ENCODE measurements around the gene TMEM252.

Gene TMEM252

DNA sequence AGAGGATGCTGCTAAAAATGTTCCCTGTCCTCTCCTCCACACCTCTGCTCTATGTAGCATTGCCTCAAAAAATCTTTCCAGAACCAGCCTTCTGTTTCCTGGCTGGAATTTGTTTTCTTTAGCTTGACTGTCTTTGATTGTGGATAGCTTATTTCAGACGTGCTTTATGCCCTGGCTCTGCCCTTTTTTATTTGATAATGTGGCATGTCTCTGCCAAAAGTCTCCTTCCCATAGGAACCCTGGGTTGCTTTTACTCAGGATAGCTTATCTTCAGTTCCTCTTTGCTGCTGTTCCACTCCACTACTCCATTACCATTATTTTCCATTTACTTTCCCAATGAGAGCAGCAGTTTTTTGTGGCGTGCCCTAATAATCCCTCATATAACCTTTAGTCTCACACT is 885 bp upstream of the TMEM252 start:
- DNase-seq (ENCODE audit: low read depth): no peak

DNA sequence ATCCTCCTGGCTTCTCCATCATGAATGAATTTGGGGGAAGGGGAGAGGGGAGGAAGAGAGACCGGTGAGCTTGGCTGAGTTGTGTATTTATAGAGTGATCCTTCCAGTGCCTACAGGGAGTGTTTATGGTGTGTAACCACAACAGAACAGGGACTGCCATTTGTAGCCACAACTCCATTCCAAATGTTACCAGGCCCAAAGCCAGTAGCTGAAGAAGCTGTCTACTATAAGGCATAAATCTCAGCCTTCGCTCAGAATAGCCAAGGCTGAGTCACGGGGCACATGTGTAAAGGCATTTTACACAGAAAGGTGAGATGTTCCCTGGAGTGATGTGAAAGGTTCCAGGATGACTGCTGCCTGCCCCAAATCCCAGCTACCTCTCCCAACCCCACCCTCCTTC is 2.5 kb downstream of the TMEM252 start:
- no peak for DNase-seq (ENCODE audit: low read depth)

GRCh38 chr9:68537616-68537880 is 3.1 kb downstream of the TMEM252 start:
- no peak for DNase-seq (ENCODE audit: low read depth)

DNA sequence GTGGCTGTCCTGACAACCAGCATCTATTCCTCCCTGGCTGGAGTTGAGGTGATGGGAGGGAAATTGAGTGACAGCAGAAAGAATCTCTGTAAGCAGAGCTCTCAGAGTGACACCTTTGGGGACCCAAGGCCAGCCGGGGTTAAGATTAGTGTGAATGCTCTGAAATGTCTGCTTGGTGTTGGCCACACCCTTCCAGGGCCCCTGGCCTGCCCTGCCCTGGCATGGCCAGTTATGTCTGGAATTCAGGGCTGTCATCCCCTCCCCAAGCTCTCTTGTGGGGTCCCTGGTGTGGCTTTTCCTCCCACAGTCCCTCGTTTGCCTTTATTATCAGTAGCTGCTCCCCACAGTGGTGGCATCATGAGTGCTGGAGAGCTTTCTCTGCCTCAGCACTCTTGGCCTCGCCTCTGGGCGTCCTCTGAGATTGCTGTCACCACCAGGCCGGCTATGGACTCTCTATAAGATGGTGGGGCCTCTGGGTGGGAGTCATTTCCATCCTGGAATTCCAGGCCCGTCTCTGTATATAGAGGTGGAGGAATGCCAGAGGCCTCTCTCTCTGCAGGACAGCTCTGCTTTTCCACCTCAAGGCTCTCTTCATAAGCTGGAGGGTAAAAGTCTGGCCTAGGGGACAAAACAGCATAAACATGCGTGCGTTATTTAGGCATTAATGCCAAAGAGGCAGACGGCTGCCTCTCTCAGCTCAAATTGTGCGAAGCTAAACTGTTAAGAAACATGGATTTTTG is 3.6 kb downstream of the TMEM252 start:
- no peak for DNase-seq (ENCODE audit: low read depth)

DNA sequence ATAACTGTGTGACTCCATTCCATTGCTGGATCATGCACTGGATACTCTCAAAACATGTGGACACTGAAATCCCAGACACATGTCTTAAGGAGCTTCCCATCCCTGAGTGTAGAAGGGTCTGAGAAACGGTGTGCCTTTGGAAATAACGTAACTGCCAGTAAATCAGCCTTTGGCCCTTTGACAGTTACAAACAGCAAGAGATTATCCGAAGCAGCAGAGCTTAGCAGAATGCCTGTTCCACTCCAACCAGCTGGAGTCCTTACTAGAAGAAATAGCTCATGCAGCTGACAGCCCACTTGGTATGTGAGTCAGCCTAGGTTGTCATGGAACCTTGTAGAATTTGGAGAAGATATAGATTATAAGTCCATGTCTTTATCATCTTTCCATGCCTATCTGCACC is 7.0 kb downstream of the TMEM252 start:
- DNase-seq (ENCODE audit: low read depth): no peak

- no peak for DNase-seq (ENCODE audit: low read depth)
Measured at GRCh38 chr9:68532131-68532530, 8.6 kb downstream of the TMEM252 start.

- DNase-seq (ENCODE audit: low read depth): no peak
Measured at GRCh38 chr9:68530618-68531017, 10.1 kb downstream of the TMEM252 start.

GRCh38 chr9:68523367-68523936 is 17.2 kb downstream of the TMEM252 start:
- DNase-seq (ENCODE audit: low read depth): no peak

- no peak for DNase-seq (ENCODE audit: low read depth)
Measured at GRCh38 chr9:68522954-68523353, 17.7 kb downstream of the TMEM252 start.

DNA sequence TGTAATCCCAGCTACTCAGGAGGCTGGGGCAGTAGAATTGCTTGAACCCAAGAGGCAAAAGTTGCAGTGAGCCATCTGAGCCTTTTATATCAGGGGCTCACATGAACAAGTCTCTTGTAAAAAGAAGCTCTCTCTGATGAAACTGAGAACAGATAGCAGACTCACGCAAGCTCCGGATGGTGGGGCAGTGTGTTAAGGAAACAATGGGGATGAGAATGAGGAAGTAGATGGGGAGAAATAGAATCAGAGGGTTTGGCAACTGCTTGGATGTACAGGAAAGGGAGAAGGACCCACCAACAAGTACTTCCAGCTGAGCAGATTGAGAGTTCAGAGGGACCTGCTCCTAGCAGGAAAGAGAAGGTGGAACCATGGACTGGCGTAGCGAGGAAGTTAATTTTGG is 18.6 kb downstream of the TMEM252 start:
- no peak for DNase-seq (ENCODE audit: low read depth)

- no peak for DNase-seq (ENCODE audit: low read depth)
Measured at GRCh38 chr9:68515326-68516017, 25.2 kb downstream of the TMEM252 start.

DNA sequence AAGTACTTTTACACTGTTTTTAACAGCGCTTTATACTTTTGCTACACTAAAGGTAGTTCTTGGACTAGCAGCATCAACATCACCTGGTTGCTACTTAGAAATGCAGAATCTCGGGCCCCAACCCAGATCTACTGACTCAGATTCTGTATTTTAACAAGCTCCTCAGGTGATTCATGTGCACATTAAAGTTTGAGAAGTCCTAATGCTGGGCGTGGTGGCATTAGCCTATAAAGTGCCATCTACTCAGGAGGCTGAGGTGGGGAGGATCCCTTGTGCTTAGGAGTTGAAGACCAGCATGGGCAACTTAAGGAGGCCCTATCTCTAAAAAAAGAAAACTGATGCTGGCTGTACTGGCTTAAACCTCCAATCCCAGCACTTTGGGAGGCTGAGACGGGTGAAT is 26.7 kb downstream of the TMEM252 start:
- no peak for DNase-seq (ENCODE audit: low read depth)

DNA sequence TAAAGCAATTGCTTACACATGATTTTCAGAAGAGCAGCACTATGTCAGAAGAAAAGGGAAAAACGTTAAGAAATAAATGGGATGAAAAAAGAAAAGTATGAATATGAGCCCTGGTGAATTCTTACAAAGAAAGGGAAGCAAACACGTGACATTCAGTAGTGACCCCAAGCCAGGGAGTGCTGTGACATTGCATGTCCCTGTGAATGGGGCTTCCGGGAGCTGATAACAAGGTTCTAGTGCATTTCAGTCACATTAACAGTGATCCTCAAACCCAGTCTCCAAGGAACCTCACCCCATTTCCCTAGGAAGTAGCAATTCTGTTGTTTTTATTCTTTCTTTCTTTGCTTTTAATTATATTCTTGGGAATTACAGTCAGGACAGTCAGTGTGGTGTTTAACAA is 27.3 kb downstream of the TMEM252 start:
- no peak for DNase-seq (ENCODE audit: low read depth)

- DNase-seq (ENCODE audit: low read depth): no peak
Measured at GRCh38 chr9:68509689-68510088, 31.0 kb downstream of the TMEM252 start.

- DNase-seq (ENCODE audit: low read depth): no peak
Measured at GRCh38 chr9:68508547-68508946, 32.1 kb downstream of the TMEM252 start.

DNA sequence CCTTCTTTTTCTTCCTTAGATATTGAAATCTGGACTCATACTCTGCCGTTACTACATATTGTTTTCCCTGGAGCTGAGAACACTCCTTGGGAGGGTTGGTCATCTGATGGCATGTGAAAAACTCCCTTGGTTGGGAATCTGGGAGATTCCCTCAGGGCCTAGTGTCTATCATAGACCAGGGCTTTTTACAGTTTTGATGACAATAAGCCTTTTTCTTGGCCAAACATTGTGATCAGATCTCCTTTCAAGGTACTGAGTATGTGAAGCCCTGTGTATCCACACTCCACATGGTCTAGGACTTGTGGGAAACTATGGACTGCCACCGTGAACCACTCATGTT is 32.9 kb downstream of the TMEM252 start:
- DNase-seq (ENCODE audit: low read depth): no peak

DNA sequence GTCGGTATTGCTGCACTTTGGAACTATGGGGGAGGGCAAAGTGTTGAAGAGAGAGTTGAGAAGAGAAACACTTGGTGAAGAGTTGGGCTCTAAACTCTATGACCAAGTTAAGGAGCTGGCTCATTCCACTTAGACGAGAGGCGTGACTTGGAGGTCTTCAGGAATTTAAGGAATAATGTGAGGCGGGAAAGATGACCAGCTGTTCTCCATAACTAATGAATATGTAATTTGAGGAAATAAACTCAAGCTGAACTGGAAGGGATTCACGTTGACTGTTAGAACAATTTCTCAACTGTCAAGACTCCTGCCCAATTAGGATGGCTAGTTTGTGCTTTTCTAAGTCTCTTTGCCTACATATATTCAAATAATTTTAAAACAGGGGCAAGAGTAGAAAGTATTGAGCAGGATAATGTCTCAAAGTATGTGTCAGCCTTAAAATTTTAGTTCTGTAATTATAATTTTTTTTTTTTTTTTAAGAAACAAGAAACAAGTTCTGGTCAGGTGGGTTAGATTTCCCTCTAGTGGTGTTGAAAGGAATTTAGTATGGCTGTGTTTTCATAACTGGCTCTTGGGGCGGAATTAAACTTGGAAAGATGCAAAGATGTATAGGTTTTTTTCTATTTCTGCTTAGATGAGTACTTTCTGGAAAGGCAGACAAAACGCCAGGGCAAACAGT is 33.4 kb downstream of the TMEM252 start:
- no peak for DNase-seq (ENCODE audit: low read depth)

GRCh38 chr9:68506551-68506950 is 34.1 kb downstream of the TMEM252 start:
- DNase-seq (ENCODE audit: low read depth): no peak

DNA sequence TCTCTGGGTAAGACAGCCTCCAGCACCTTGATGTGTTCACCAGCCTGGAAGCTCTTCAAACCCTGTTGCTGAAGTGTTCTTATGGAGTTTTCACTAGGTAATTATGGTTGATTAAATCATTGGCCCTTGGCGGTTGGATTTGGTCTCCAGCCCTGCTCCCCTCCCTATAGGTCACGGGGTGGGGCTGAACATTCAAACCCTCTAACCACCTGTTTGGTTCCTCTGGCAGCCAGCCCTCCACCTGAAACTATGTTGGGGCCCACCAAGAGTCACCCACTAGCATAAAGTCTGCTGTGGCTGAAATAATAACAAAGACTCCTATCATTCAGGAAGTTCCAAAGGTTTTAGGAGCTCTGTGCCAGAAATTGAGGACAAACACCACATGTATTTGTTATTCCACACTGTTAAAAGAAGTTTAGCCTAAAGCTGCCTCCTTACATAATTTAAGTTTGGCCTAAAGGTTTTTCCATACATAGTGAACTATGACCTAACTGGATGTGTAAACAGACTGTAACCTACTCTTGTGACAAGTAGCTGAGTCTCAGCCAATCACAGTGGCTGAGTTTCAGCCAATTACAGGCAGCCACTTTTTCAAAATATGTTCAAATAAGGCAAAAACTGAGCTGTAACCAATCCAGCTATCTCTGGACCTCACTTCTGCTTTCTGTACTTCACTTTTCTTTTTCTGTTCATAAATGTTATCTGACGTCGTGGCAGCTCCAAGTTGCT is 34.8 kb downstream of the TMEM252 start:
- DNase-seq (ENCODE audit: low read depth): no peak

- DNase-seq (ENCODE audit: low read depth): no peak
Measured at GRCh38 chr9:68502279-68502678, 38.4 kb downstream of the TMEM252 start.

GRCh38 chr9:68500457-68501381 is 40.0 kb downstream of the TMEM252 start:
- no peak for DNase-seq (ENCODE audit: low read depth)

DNA sequence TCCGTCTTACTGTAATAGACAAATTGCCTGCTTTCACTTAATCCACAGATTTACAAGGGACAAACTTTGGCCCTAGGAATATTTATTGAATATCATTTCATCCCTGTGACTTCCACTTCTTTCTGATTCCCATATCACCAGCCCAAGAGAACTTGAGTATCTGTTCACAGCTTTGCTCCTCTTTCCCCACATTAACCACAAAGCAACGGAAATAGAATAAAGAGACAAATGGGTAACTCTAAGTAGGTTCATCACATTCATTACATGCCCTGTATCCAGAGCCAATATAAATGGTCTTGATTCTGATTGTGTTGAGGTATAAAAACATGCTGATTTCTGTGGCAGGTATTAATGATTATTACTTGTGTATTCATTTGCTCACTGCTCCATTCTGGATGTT is 41.9 kb downstream of the TMEM252 start:
- DNase-seq (ENCODE audit: low read depth): no peak

Measured in stimulated activated CD8-positive, alpha-beta memory T cell treated with anti-CD3 and anti-CD28 coated beads, Interleukin-7, amount 100 ng/mL, for 24 hours (primary cell).